Skeletal muscle satellite cell (primary cell): ENCODE results near the gene ARHGAP28.

ENCODE experiments used
- H3K27me3 ChIP-seq: 2 replicates; pipeline ENCODE4 v1.7.0; 2013; ENCODE audit warnings: low read length; ENCODE audit not compliant: control insufficient read depth, insufficient read depth
- H3K36me3 ChIP-seq: 2 replicates; pipeline ENCODE4 v1.7.0; 2013; ENCODE audit warnings: mild to moderate bottlenecking, control low read depth, low read length; ENCODE audit not compliant: insufficient read depth
- H3K4me1 ChIP-seq: 2 replicates; pipeline ENCODE4 v1.7.0; 2013; ENCODE audit warnings: low read length; ENCODE audit not compliant: control insufficient read depth, insufficient read depth
- H3K4me2 ChIP-seq: 2 replicates; pipeline ENCODE4 v1.7.0; 2013; ENCODE audit warnings: mild to moderate bottlenecking, low read length
- H3K4me3 ChIP-seq: 2 replicates; pipeline ENCODE4 v1.7.0; 2013; ENCODE audit warnings: low read length
- H3K9ac ChIP-seq: 2 replicates; pipeline ENCODE4 v1.7.0; 2013; ENCODE audit warnings: mild to moderate bottlenecking, low read depth, low read length, moderate library complexity
- H3K9me3 ChIP-seq: replicated peaks from 2 replicates; pipeline ENCODE4 v1.7.0; 2013; ENCODE audit warnings: mild to moderate bottlenecking, control low read depth, low read length

Gene ARHGAP28

GRCh38 chr18:6857300-6857699 lies 127.8 kb downstream of the ARHGAP28 start:
- H3K27me3 ChIP-seq, result no peaks in the 10 kb centered on the region
- no peaks in the 10 kb centered on the region for H3K4me1 ChIP-seq
- H3K9ac ChIP-seq, result no peak overlapping the region
- H3K4me3 ChIP-seq, result no peak overlapping the region
- no peak overlapping the region for H3K4me2 ChIP-seq
- H3K36me3 ChIP-seq, result no peaks in the 10 kb centered on the region
- no peaks in the 10 kb centered on the region for H3K9me3 ChIP-seq

GRCh38 chr18:6859676-6860422 lies 130.3 kb downstream of the ARHGAP28 start:
- H3K4me3 ChIP-seq, result no peak overlapping the region
- no peaks in the 10 kb centered on the region for H3K9me3 ChIP-seq
- H3K36me3 ChIP-seq, result no peaks in the 10 kb centered on the region
- H3K27me3 ChIP-seq, result no peaks in the 10 kb centered on the region
- no peak overlapping the region for H3K4me2 ChIP-seq
- no peak overlapping the region for H3K9ac ChIP-seq
- H3K4me1 ChIP-seq, result no peaks in the 10 kb centered on the region

GRCh38 chr18:6860804-6861448 lies 131.4 kb downstream of the ARHGAP28 start:
- Histone ChIP-seq H3K36me3 (no peaks in the 10 kb centered on the region), H3K4me1 (no peaks in the 10 kb centered on the region), H3K9ac (no peak overlapping the region), H3K4me3 (no peak overlapping the region), H3K9me3 (no peaks in the 10 kb centered on the region), H3K4me2 (no peak overlapping the region), H3K27me3 (no peaks in the 10 kb centered on the region)

GRCh38 chr18:6865251-6865650 lies 135.7 kb downstream of the ARHGAP28 start:
- Histone ChIP-seq H3K9me3 (no peaks in the 10 kb centered on the region), H3K4me2 (no peak overlapping the region), H3K27me3 (no peaks in the 10 kb centered on the region), H3K9ac (no peak overlapping the region), H3K4me1 (no peaks in the 10 kb centered on the region), H3K4me3 (no peak overlapping the region), H3K36me3 (no peaks in the 10 kb centered on the region)

- H3K27me3 ChIP-seq, result no peaks in the 10 kb centered on the region
- H3K9me3 ChIP-seq, result no peaks in the 10 kb centered on the region
- H3K9ac ChIP-seq, result no peak overlapping the region
- H3K4me2 ChIP-seq, result no peak overlapping the region
- no peaks in the 10 kb centered on the region for H3K36me3 ChIP-seq
- no peaks in the 10 kb centered on the region for H3K4me1 ChIP-seq
- H3K4me3 ChIP-seq, result no peak overlapping the region
Measured at GRCh38 chr18:6866552-6867085, 137.1 kb downstream of the ARHGAP28 start.

- Histone ChIP-seq H3K4me1 (no peaks in the 10 kb centered on the region), H3K4me3 (no peak overlapping the region), H3K9me3 (no peaks in the 10 kb centered on the region)
Measured at GRCh38 chr18:6868033-6868432, 138.5 kb downstream of the ARHGAP28 start.

GRCh38 chr18:6871566-6871965 lies 142.1 kb downstream of the ARHGAP28 start:
- no peaks in the 10 kb centered on the region for H3K4me1 ChIP-seq
- no peaks in the 10 kb centered on the region for H3K27me3 ChIP-seq
- H3K4me3 ChIP-seq, result no peak overlapping the region
- no peaks in the 10 kb centered on the region for H3K9me3 ChIP-seq
- no peak overlapping the region for H3K4me2 ChIP-seq
- no peaks in the 10 kb centered on the region for H3K36me3 ChIP-seq
- H3K9ac ChIP-seq, result no peak overlapping the region

More at GRCh38 chr18:6868033-6868432, 138.5 kb downstream of the ARHGAP28 start:
- no peak overlapping the region for H3K4me2 ChIP-seq
- no peaks in the 10 kb centered on the region for H3K27me3 ChIP-seq
- no peak overlapping the region for H3K9ac ChIP-seq
- H3K36me3 ChIP-seq, result no peaks in the 10 kb centered on the region

- no peak overlapping the region for H3K4me3 ChIP-seq
- H3K9me3 ChIP-seq, result no peaks in the 10 kb centered on the region
- no peaks in the 10 kb centered on the region for H3K36me3 ChIP-seq
- no peak overlapping the region for H3K9ac ChIP-seq
- H3K4me1 ChIP-seq, result no peaks in the 10 kb centered on the region
- no peaks in the 10 kb centered on the region for H3K27me3 ChIP-seq
- no peak overlapping the region for H3K4me2 ChIP-seq
Measured at GRCh38 chr18:6873040-6873751, 143.7 kb downstream of the ARHGAP28 start.

GRCh38 chr18:6874315-6874714 lies 144.8 kb downstream of the ARHGAP28 start:
- H3K4me3 ChIP-seq, result no peak overlapping the region
- no peak overlapping the region for H3K9ac ChIP-seq
- no peaks in the 10 kb centered on the region for H3K36me3 ChIP-seq
- H3K4me1 ChIP-seq, result no peaks in the 10 kb centered on the region
- H3K4me2 ChIP-seq, result no peak overlapping the region
- H3K9me3 ChIP-seq, result no peaks in the 10 kb centered on the region
- H3K27me3 ChIP-seq, result no peaks in the 10 kb centered on the region

GRCh38 chr18:6875749-6876148 lies 146.2 kb downstream of the ARHGAP28 start:
- Histone ChIP-seq H3K36me3 (no peaks in the 10 kb centered on the region), H3K4me3 (no peak overlapping the region), H3K4me2 (no peak overlapping the region), H3K4me1 (no peaks in the 10 kb centered on the region), H3K27me3 (no peaks in the 10 kb centered on the region), H3K9ac (no peak overlapping the region), H3K9me3 (no peaks in the 10 kb centered on the region)

GRCh38 chr18:6876641-6877041 lies 147.1 kb downstream of the ARHGAP28 start:
- H3K27me3 ChIP-seq, result no peaks in the 10 kb centered on the region
- H3K9ac ChIP-seq, result no peak overlapping the region
- H3K4me1 ChIP-seq, result no peaks in the 10 kb centered on the region
- no peak overlapping the region for H3K4me2 ChIP-seq
- no peaks in the 10 kb centered on the region for H3K36me3 ChIP-seq
- H3K9me3 ChIP-seq, result no peaks in the 10 kb centered on the region
- H3K4me3 ChIP-seq, result no peak overlapping the region
